Lower lobe of right lung (tissue), 2 donors: ENCODE data around the gene CEACAM6. TPM values are rescaled to one million over a fixed set of nuclear protein-coding genes. Genes with fewer than 3 reads are reported as not detected.
A peak's percentile ranks its signal among the peaks of the same experiment; 100 is the strongest.
"Not testable (repeated sequence)": the region's sequence is repeated elsewhere in the genome, so short reads cannot be mapped to it uniquely, and the experiment has no call there.

ENCODE experiments used
- ATAC-seq, 2 donors: fragments of 200-7000 bp; cut with Tn5 transposase; one replicate each; pipeline ENCODE4 v1.9.1; 2020 to 2022; ENCODE audit warnings: mild to moderate bottlenecking in 2 of 2, moderate library complexity in 2 of 2
- DNase-seq: peaks from one replicate; pipeline ENCODE4 v3.0.0-alpha.2; 2020
- H3K27ac ChIP-seq: fragments of 200-600 bp; one replicate; pipeline ENCODE4 v1.8.0; 2022
- H3K27me3 ChIP-seq: fragments of 200-600 bp; one replicate; pipeline ENCODE4 v1.8.0; 2022; ENCODE audit warnings: low read depth
- H3K36me3 ChIP-seq: fragments of 200-600 bp; one replicate; pipeline ENCODE4 v1.8.0; 2022; ENCODE audit warnings: mild to moderate bottlenecking
- H3K4me1 ChIP-seq: fragments of 200-600 bp; one replicate; pipeline ENCODE4 v1.8.0; 2022
- H3K4me3 ChIP-seq: fragments of 200-600 bp; one replicate; pipeline ENCODE4 v1.8.0; 2022; ENCODE audit warnings: mild to moderate bottlenecking
- H3K9me3 ChIP-seq: fragments of 200-600 bp; one replicate; pipeline ENCODE4 v1.8.0; 2022
- intact Hi-C: fragments of 100-400 bp; cut with DNase I; formaldehyde crosslinking; loops from one replicate; pipeline ENCODE4 v1.11.0; 2022
- total RNA-seq: library from RNA; stranded (reverse); fragmentation: NEBNext Ultra II Directional; extraction: Animal tissue kit (Norgen Biotek cat#: 25700); gene quantifications from one replicate; pipeline ENCODE4 v1.2.1, GENCODE V29; 2021
- TF ChIP-seq, protein P1 (sequence below): fragments of 200-600 bp; IDR thresholded peaks from one replicate; pipeline ENCODE4 v1.8.0; 2022; ENCODE audit warnings: antibody characterized with exemption, mild to moderate bottlenecking
- donor health status: DM: no; HTN: yes; CAD: no; lungs with severe emphysema.

CEACAM6 gene
- total RNA-seq, 1 donor from 2014 or later: 369 TPM

DNA sequence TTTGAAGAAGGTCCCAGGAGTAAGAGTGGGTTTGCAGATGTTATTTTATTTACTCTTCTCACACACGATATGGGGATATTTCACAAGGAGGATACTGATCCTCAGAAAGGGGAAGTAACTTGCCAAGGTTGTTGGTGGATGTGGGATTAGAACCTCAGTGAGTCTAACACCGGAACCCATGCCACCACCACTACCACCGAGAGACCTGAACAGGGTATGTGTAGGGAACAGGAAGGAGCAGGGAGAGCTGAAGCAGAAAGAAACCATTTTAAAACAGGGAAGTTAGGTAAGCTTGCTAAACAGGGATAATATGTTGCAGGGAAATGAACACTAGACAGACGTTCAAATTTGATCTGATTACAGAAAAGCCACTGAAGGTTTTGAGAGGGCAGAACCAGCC is 29.4 kb downstream of the CEACAM6 start:
- peak; percentile 31 to 45 for ATAC-seq
- no peak for DNase-seq
- TF ChIP-seq, protein P1, sequence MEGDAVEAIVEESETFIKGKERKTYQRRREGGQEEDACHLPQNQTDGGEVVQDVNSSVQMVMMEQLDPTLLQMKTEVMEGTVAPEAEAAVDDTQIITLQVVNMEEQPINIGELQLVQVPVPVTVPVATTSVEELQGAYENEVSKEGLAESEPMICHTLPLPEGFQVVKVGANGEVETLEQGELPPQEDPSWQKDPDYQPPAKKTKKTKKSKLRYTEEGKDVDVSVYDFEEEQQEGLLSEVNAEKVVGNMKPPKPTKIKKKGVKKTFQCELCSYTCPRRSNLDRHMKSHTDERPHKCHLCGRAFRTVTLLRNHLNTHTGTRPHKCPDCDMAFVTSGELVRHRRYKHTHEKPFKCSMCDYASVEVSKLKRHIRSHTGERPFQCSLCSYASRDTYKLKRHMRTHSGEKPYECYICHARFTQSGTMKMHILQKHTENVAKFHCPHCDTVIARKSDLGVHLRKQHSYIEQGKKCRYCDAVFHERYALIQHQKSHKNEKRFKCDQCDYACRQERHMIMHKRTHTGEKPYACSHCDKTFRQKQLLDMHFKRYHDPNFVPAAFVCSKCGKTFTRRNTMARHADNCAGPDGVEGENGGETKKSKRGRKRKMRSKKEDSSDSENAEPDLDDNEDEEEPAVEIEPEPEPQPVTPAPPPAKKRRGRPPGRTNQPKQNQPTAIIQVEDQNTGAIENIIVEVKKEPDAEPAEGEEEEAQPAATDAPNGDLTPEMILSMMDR: no peak
- no peaks in the 10 kb centered on the region for H3K9me3 ChIP-seq
- peaks cover 29% of the 10 kb centered on the region for H3K27me3 ChIP-seq
- peaks cover 14% of the 10 kb centered on the region for H3K4me1 ChIP-seq
- H3K27ac ChIP-seq: peak overlapping the region; percentile 27
- intact Hi-C loops: no loop called here
- H3K4me3 ChIP-seq: no peak overlapping the region
- no peaks in the 10 kb centered on the region for H3K36me3 ChIP-seq

DNA sequence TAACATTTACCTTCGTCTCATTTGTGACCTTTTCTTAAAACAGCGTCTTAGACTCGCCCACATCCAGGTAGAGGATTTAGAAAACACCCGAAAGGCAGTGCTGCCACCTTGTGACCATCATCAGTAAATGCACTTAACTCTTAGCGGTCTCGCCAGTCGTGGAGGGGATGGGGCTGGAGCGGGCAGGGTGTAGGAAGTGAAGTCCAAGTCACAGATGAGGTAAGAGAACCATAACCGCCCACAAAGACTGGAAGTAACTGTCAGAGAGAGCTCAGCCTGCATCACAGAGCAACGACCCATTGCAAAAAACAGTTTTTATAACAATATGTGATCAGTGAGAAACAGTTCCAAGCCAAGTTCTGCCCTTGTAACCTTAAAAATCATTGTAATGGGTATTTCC is 30.3 kb downstream of the CEACAM6 start:
- Histone ChIP-seq H3K4me1 (peaks cover 14% of the 10 kb centered on the region), H3K4me3 (no peak overlapping the region), H3K36me3 (no peaks in the 10 kb centered on the region), H3K27me3 (peaks cover 29% of the 10 kb centered on the region), H3K27ac (peak overlapping the region; percentile 27), H3K9me3 (no peaks in the 10 kb centered on the region)
- intact Hi-C loops: no loop called here
- TF ChIP-seq, protein P1: peak; percentile 79
- peak; percentile 92 to 95 for ATAC-seq
- peak; percentile 81 for DNase-seq

DNA sequence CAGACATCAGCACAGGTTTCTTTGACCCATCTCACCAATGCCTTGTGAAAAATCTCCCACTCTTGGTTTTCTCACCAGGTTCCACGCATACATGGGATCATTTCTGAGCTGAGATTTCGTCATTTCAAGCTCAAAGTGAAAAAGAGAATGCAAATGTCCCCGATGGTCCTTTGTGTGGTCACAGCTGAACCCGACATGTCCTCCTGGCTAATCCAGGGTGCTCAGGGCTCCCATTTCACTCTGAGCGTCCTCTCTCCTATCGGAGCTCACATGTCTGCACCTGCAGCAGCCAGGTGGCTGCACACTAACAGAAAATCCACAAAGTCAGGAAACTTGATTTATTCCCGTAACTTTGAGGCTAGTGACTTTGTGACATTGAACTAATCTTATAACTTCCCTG is 31.7 kb downstream of the CEACAM6 start:
- ATAC-seq: no peak
- intact Hi-C loops: no loop called here
- TF ChIP-seq, protein P1: no peak
- no peaks in the 10 kb centered on the region for H3K36me3 ChIP-seq
- no peaks in the 10 kb centered on the region for H3K9me3 ChIP-seq
- peaks cover 16% of the 10 kb centered on the region for H3K4me1 ChIP-seq
- DNase-seq: no peak
- no peak overlapping the region for H3K4me3 ChIP-seq
- peaks cover 29% of the 10 kb centered on the region for H3K27me3 ChIP-seq
- no peak overlapping the region for H3K27ac ChIP-seq

DNA sequence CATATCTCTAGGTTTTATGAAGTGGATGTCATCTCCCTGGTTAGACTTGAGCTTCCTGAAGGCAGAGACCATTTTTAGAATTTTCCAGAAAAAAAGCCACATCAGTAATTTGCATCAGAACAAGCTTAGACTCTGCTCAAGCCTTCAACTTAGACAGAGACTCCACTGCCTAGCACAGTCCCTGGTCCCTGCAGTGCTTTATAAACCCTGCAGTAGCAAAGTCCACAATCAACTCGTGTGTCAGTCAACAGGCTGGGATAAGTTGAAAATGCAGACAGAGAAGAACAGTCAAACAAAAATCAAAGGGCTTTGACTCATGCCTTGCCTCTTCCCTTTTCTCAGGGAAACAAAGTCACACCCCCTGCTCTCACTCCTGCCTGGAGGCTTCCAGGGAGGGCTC is 33.2 kb downstream of the CEACAM6 start:
- H3K4me1 ChIP-seq: peaks cover 30% of the 10 kb centered on the region
- DNase-seq, H3K27ac ChIP-seq, intact Hi-C loops, H3K4me3 ChIP-seq, H3K9me3 ChIP-seq, ATAC-seq, H3K36me3 ChIP-seq: not testable (repeated sequence)
- H3K27me3 ChIP-seq: peaks cover 29% of the 10 kb centered on the region

DNA sequence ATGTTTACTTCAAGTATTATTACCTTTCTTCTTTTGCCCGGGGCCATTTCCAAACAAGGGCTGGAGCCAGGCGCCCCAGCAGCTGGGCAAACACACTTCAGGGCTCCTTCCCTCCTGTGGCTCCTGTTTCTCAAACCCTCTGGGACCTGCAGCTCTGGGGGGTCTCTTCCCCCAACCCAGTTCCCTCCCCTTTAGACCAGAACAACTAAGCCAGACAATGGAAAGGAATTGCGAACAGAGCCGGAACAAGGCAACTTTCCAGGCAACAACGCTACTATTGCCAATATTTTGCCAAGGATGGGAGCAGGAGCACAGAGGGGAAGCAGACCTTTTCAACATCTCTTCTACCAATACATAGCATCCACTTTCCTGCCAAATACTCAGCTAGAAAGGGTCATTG is 33.7 kb downstream of the CEACAM6 start:
- H3K4me3 ChIP-seq, H3K27ac ChIP-seq, DNase-seq, ATAC-seq, H3K36me3 ChIP-seq, intact Hi-C loops, H3K9me3 ChIP-seq: not testable (repeated sequence)
- H3K27me3 ChIP-seq: peaks cover 29% of the 10 kb centered on the region
- peaks cover 30% of the 10 kb centered on the region for H3K4me1 ChIP-seq

DNA sequence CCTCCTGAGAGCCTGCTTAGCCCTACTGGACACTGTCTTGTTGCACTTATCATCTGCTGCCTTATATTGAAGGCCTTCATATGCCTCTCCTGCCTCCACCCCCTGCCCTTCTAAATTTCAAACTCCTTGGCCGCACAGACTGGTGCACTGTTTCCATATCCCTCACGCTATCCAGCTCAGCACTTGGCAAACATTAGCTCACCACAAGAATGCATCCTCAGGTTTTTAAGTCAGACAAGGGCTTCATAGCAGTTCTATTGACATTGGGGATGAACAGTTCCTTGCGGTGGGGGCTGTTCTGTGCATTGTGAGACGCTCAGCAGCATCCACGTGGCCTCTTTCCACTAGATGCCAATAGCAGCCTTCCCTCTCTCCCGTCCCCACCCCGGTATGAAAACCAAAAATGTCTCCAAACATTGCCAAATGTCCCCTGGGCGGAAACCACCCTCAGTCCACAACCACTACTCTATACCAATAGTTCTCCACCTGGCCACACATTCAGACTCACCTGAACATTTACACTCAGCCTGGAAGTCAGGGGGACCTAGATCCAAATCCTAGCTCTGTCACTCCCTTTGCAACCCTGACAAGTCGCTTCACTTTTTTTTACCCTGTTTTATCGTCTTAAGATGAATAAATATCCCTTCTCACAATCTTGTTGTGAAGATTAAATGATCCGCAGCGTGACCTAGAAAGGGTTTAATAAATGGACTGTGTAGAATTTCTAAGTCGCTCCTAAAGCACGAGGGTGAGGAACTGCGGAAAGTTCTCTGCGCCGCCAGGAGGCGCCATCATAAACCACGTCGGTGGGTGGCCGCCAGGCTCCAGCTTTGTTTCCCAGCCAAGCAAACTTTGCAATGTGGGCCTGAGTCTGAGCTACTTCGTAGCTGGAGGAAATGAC is 37.4 kb downstream of the CEACAM6 start:
- ATAC-seq (peak; percentile 86 to 87), DNase-seq (peak; percentile 83)
- TF ChIP-seq, protein P1: peak; percentile 60
- no peak overlapping the region for H3K27ac ChIP-seq
- peaks cover 10% of the 10 kb centered on the region for H3K27me3 ChIP-seq
- no peaks in the 10 kb centered on the region for H3K9me3 ChIP-seq
- intact Hi-C loops: no loop called here
- H3K4me1 ChIP-seq: peaks cover 25% of the 10 kb centered on the region
- no peak overlapping the region for H3K4me3 ChIP-seq
- H3K36me3 ChIP-seq: no peaks in the 10 kb centered on the region
